MM.1S (cell line): ENCODE results near the gene LIG4.

ENCODE experiments used
- DNase-seq: peaks from one replicate; pipeline ENCODE4 v3.0.0-alpha.2; 2015
- H2AFZ ChIP-seq: fragments of 300-600 bp; sonication (generic); 2 replicates; pipeline ENCODE4 v1.6.0; 2016; ENCODE audit warnings: antibody characterized with exemption, low read length
- H3F3A ChIP-seq: fragments of 300-600 bp; sonication (generic); 2 replicates; pipeline ENCODE4 v1.6.1; 2016; ENCODE audit warnings: mild to moderate bottlenecking, antibody characterized with exemption, low read length, moderate library complexity, mixed read lengths; ENCODE audit not compliant: insufficient read depth
- H3K27ac ChIP-seq: fragments of 300-600 bp; sonication (generic); 2 replicates; pipeline ENCODE4 v1.5.1; 2016; ENCODE audit warnings: mild to moderate bottlenecking, low read length
- H3K27me3 ChIP-seq: fragments of 300-600 bp; sonication (generic); replicated peaks from 2 replicates; pipeline ENCODE4 v1.6.0; 2016; ENCODE audit warnings: low read length; ENCODE audit not compliant: insufficient read depth
- H3K36me3 ChIP-seq: fragments of 300-600 bp; sonication (generic); replicated peaks from 2 replicates; pipeline ENCODE4 v1.6.1; 2016; ENCODE audit warnings: mild to moderate bottlenecking, low read length, mixed read lengths; ENCODE audit not compliant: insufficient read depth
- H3K4me1 ChIP-seq: fragments of 300-600 bp; sonication (generic); 2 replicates; pipeline ENCODE4 v1.6.1; 2016; ENCODE audit warnings: low read length, mixed read lengths
- H3K4me2 ChIP-seq: fragments of 300-600 bp; sonication (generic); 2 replicates; pipeline ENCODE4 v1.6.0; 2016; ENCODE audit warnings: low read depth, low read length
- H3K4me3 ChIP-seq: fragments of 300-600 bp; sonication (generic); 2 replicates; pipeline ENCODE4 v1.5.1; 2016; ENCODE audit warnings: low read length, mixed read lengths
- H3K79me2 ChIP-seq: fragments of 300-600 bp; sonication (generic); 2 replicates; pipeline ENCODE4 v1.6.1; 2016; ENCODE audit warnings: mixed run types, low read length, mixed read lengths
- H3K9ac ChIP-seq: fragments of 300-600 bp; sonication (generic); 2 replicates; pipeline ENCODE4 v1.6.1; 2016; ENCODE audit warnings: low read length, mixed read lengths
- H3K9me2 ChIP-seq: fragments of 300-600 bp; sonication (generic); replicated peaks from 2 replicates; pipeline ENCODE4 v1.6.1; 2016; ENCODE audit warnings: mild to moderate bottlenecking, low read length, mixed read lengths; ENCODE audit not compliant: insufficient read depth
- H3K9me3 ChIP-seq: fragments of 300-600 bp; sonication (generic); replicated peaks from 2 replicates; pipeline ENCODE4 v1.6.1; 2016; ENCODE audit warnings: mild to moderate bottlenecking, low read length, mixed read lengths; ENCODE audit not compliant: insufficient read depth
- H4K20me1 ChIP-seq: fragments of 300-600 bp; sonication (generic); 2 replicates; pipeline ENCODE4 v1.6.1; 2016; ENCODE audit warnings: mild to moderate bottlenecking, low read length, moderate library complexity, mixed read lengths; ENCODE audit not compliant: insufficient read depth
- CTCF ChIP-seq: fragments of 300-600 bp; sonication (generic); IDR thresholded peaks from 2 replicates; pipeline ENCODE4 v1.5.1; 2016; ENCODE audit warnings: antibody characterized with exemption, low read length, mixed read lengths
- EZH2 ChIP-seq: fragments of 300-600 bp; sonication (generic); optimal IDR thresholded peaks from 2 replicates; pipeline ENCODE3; 2017; ENCODE audit warnings: low read depth, mild to moderate bottlenecking, antibody characterized with exemption, low read length, mixed read lengths
- EZH2phosphoT487 ChIP-seq: fragments of 300-600 bp; sonication (generic); IDR thresholded peaks from 2 replicates; pipeline ENCODE4 v1.6.1; 2018; ENCODE audit warnings: antibody characterized with exemption, low read length

LIG4 gene

GRCh38 chr13:108214441-108215271 is 680 bp downstream of the LIG4 start:
- Histone ChIP-seq H3K9ac (no peak overlapping the region), H3K4me2 (no peak overlapping the region), H3K27ac (no peak overlapping the region), H3F3A (no peaks in the 10 kb centered on the region), H2AFZ (no peak overlapping the region), H3K36me3 (no peaks in the 10 kb centered on the region), H3K4me3 (peak overlapping the region; percentile 18; the same call in 1 of the 2 replicates), H4K20me1 (no peaks in the 10 kb centered on the region), H3K79me2 (peaks cover 22% of the 10 kb centered on the region), H3K9me3 (no peaks in the 10 kb centered on the region), H3K27me3 (no peaks in the 10 kb centered on the region), H3K4me1 (peaks cover 6% of the 10 kb centered on the region), H3K9me2 (no peaks in the 10 kb centered on the region)
- no peak for TF ChIP-seq EZH2
- no peak for TF ChIP-seq CTCF
- TF ChIP-seq EZH2phosphoT487 = no peak
- no peak for DNase-seq

- H3K79me2 ChIP-seq = peaks cover 15% of the 10 kb centered on the region
- no peaks in the 10 kb centered on the region for H3F3A ChIP-seq
- no peaks in the 10 kb centered on the region for H3K9me2 ChIP-seq
- H3K27me3 ChIP-seq = no peaks in the 10 kb centered on the region
- no peak for DNase-seq
- TF ChIP-seq EZH2 (no peak), EZH2phosphoT487 (no peak), CTCF (no peak)
- no peak overlapping the region for H2AFZ ChIP-seq
- H3K36me3 ChIP-seq = no peaks in the 10 kb centered on the region
- no peaks in the 10 kb centered on the region for H3K4me1 ChIP-seq
- H3K4me3 ChIP-seq = no peak overlapping the region
- no peak overlapping the region for H3K4me2 ChIP-seq
- no peak overlapping the region for H3K9ac ChIP-seq
- no peak overlapping the region for H3K27ac ChIP-seq
- H3K9me3 ChIP-seq = no peaks in the 10 kb centered on the region
- no peaks in the 10 kb centered on the region for H4K20me1 ChIP-seq
Measured at GRCh38 chr13:108213946-108214345, 1.4 kb downstream of the LIG4 start.

GRCh38 chr13:108212886-108213285 is 2.5 kb downstream of the LIG4 start:
- no peak for DNase-seq
- Histone ChIP-seq H3K27ac (no peak overlapping the region), H3K4me1 (no peaks in the 10 kb centered on the region)

More at GRCh38 chr13:108212886-108213285, 2.5 kb downstream of the LIG4 start:
- Histone ChIP-seq H3K9me3 (no peaks in the 10 kb centered on the region), H3K36me3 (no peaks in the 10 kb centered on the region), H3K4me3 (no peak overlapping the region), H4K20me1 (no peaks in the 10 kb centered on the region), H3K79me2 (peaks cover 6% of the 10 kb centered on the region; the same call in 1 of the 2 replicates), H3F3A (no peaks in the 10 kb centered on the region), H3K9me2 (no peaks in the 10 kb centered on the region), H3K27me3 (no peaks in the 10 kb centered on the region), H3K4me2 (no peak overlapping the region), H2AFZ (no peak overlapping the region), H3K9ac (no peak overlapping the region)
- TF ChIP-seq EZH2 = no peak
- TF ChIP-seq EZH2phosphoT487 = no peak
- TF ChIP-seq CTCF = no peak
